CD4-positive, alpha-beta memory T cell (primary cell): ENCODE measurements around the gene PLA2G4B. TPM values are rescaled to one million over a fixed set of nuclear protein-coding genes. Genes with fewer than 3 reads are reported as not detected.

Source experiments
- CTCF ChIA-PET: fragments of 350-600 bp; sonication (Branson Sonifier 250); formaldehyde crosslinking; loops from one replicate; lab custom pipeline; 2021; ENCODE audit warnings: inconsistent platforms; ENCODE audit not compliant: partially characterized antibody; lab: Charles Lee
- POLR2A ChIA-PET: fragments of 350-600 bp; sonication (Branson Sonifier 250); formaldehyde crosslinking; loops from one replicate; lab custom pipeline; 2021; ENCODE audit not compliant: partially characterized antibody; lab: Charles Lee
- DNase-seq, 5 donors: peaks; one replicate each; pipeline versions ENCODE4 v3.0.0 to v3.0.0-alpha.2; 2020 to 2022; ENCODE audit warnings: mixed read lengths in 1 of 5
- H3K27ac ChIP-seq: one replicate; pipeline ENCODE4 v1.7.0; 2013; ENCODE audit warnings: low read depth, low read length
- H3K27me3 ChIP-seq: 2 replicates; pipeline ENCODE4 v1.7.0; 2013; ENCODE audit warnings: mild to moderate bottlenecking, low read length, moderate library complexity; ENCODE audit not compliant: insufficient read depth
- H3K36me3 ChIP-seq: 2 replicates; pipeline ENCODE4 v1.7.0; 2013; ENCODE audit warnings: mild to moderate bottlenecking, low read length, moderate library complexity; ENCODE audit not compliant: insufficient read depth
- H3K4me1 ChIP-seq: 2 replicates; pipeline ENCODE4 v1.7.0; 2013; ENCODE audit warnings: mild to moderate bottlenecking, low read length, moderate library complexity; ENCODE audit not compliant: insufficient read depth
- H3K4me3 ChIP-seq, 2 donors: one replicate each; pipeline ENCODE4 v1.7.0; 2013; ENCODE audit warnings: low read length in 2 of 2, mild to moderate bottlenecking in 1 of 2
- H3K9me3 ChIP-seq, 2 donors: one replicate each; pipeline ENCODE4 v1.7.0; 2013; ENCODE audit warnings: low read length in 2 of 2, control low read depth in 1 of 2; ENCODE audit not compliant: control insufficient read depth in 1 of 2
- H3K27ac Mint-ChIP-seq, 7 donors: one replicate each; pipeline ENCODE4 v1.8.0; 2020 to 2021; ENCODE audit warnings: mixed read lengths in 7 of 7, mild to moderate bottlenecking in 6 of 7, inconsistent platforms in 3 of 7, moderate library complexity in 3 of 7
- H3K27me3 Mint-ChIP-seq, 2 donors: one replicate each; pipeline ENCODE4 v1.8.0; 2020 to 2021; ENCODE audit warnings: mixed read lengths in 2 of 2
- H3K36me3 Mint-ChIP-seq, 2 donors: one replicate each; pipeline ENCODE4 v1.8.0; 2020 to 2021; ENCODE audit warnings: mixed read lengths in 2 of 2, inconsistent platforms in 1 of 2, mild to moderate bottlenecking in 1 of 2
- H3K4me1 Mint-ChIP-seq, 4 donors: one replicate each; pipeline ENCODE4 v1.8.0; 2020 to 2021; ENCODE audit warnings: mixed read lengths in 4 of 4, mild to moderate bottlenecking in 1 of 4
- H3K4me3 Mint-ChIP-seq, 8 donors: one replicate each; pipeline ENCODE4 v1.8.0; 2020 to 2021; ENCODE audit warnings: mixed read lengths in 8 of 8, mild to moderate bottlenecking in 7 of 8, moderate library complexity in 6 of 8, inconsistent platforms in 3 of 8
- H3K9me3 Mint-ChIP-seq, 8 donors: one replicate each; pipeline ENCODE4 v1.8.0; 2020 to 2021; ENCODE audit warnings: mixed read lengths in 8 of 8, mild to moderate bottlenecking in 5 of 8, inconsistent platforms in 3 of 8, moderate library complexity in 1 of 8
- intact Hi-C: fragments of 100-400 bp; cut with micrococcal nuclease; formaldehyde crosslinking; loops from one replicate; pipeline ENCODE4 v1.15.1; 2023
- polyA plus RNA-seq, 2 donors: library from polyadenylated mRNA; unstranded; fragments of 300-500 nt; fragmentation: Illumina TruSeq; gene quantifications; one replicate each; pipeline ENCODE4 v1.2.3, GENCODE V29; 2021
- total RNA-seq, 2 experiments: library from RNA; stranded (reverse); gene quantifications; one replicate each; pipeline ENCODE4 v1.2.3, GENCODE V29; 2021

PLA2G4B gene
- total and polyA plus RNA-seq, 4 experiments from 2014 or later: 1.5 to 64.9 (median 33.7) TPM

- Mint-ChIP-seq H3K36me3 (peaks cover 44 to 56% of the 10 kb centered on the region in 2 donors), H3K4me3 (no peak overlapping the region), H3K27me3 (no peaks in the 10 kb centered on the region), H3K4me1 (peaks cover 7 to 21% (median 13%) of the 10 kb centered on the region in 4 donors), H3K27ac (no peak overlapping the region), H3K9me3 (no peaks in the 10 kb centered on the region)
- CTCF ChIA-PET: interaction anchor here (1.0 to 10.2 kb wide), 3 partner anchors 11 to 117 kb away, joined by 3 to 327 read pairs (median 4); partner anchors contain the start of gene MAPKBP1
- H3K4me1 ChIP-seq: peaks cover 12% of the 10 kb centered on the region
- no peaks in the 10 kb centered on the region for H3K27me3 ChIP-seq
- no peak overlapping the region for H3K4me3 ChIP-seq
- intact Hi-C loops: no loop called here
- H3K36me3 ChIP-seq: peaks cover 28% of the 10 kb centered on the region
- H3K9me3 ChIP-seq: no peaks in the 10 kb centered on the region
- no peak for DNase-seq
- H3K27ac ChIP-seq: no peak overlapping the region
- POLR2A ChIA-PET: interaction anchor here (6.1 kb wide), 1 partner anchor 41 kb away, joined by 56 read pairs; the partner anchor contains the start of gene MAPKBP1
These were observed 24.1 kb upstream of the PLA2G4B start for GRCh38 chr15:41814534-41814933.

DNA sequence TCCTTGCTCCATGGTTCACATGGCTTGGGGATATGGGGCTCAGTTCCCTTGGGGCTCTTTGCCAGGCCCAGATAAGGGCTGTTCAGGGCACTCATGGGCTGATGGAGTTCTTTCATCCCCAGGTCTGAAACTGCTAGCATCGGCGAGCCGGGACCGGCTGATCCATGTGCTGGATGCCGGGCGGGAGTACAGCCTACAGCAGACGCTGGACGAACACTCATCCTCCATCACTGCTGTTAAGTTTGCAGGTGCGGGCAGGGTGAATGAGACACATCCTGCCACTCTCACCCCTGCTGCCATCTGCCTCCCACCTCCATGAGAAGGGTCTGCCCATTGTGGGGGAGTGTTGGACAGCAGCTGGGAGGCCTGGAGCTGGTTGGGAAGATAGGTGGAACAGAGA lies 21.9 kb upstream of the PLA2G4B start:
- H3K27me3 Mint-ChIP-seq: no peaks in the 10 kb centered on the region
- Histone ChIP-seq H3K27ac (no peak overlapping the region), H3K4me1 (peaks cover under 1% of the 10 kb centered on the region), H3K9me3 (no peaks in the 10 kb centered on the region), H3K4me3 (no peak overlapping the region), H3K36me3 (peaks cover 38% of the 10 kb centered on the region), H3K27me3 (no peaks in the 10 kb centered on the region)
- H3K27ac Mint-ChIP-seq: no peak overlapping the region
- H3K9me3 Mint-ChIP-seq: no peaks in the 10 kb centered on the region
- ChIA-PET CTCF (interaction anchor here (1.1 to 1.3 kb wide), 2 partner anchors 16 to 44 kb away, joined by 3 to 6 read pairs; no protein-coding TSS in a partner anchor), POLR2A (no interaction called here)
- H3K4me3 Mint-ChIP-seq: no peak overlapping the region
- DNase-seq: no peak
- peaks cover 44 to 70% of the 10 kb centered on the region in 2 donors for H3K36me3 Mint-ChIP-seq
- peaks cover 0 to 6% (median 2%) of the 10 kb centered on the region in 4 donors for H3K4me1 Mint-ChIP-seq
- intact Hi-C loops: no loop called here

DNA sequence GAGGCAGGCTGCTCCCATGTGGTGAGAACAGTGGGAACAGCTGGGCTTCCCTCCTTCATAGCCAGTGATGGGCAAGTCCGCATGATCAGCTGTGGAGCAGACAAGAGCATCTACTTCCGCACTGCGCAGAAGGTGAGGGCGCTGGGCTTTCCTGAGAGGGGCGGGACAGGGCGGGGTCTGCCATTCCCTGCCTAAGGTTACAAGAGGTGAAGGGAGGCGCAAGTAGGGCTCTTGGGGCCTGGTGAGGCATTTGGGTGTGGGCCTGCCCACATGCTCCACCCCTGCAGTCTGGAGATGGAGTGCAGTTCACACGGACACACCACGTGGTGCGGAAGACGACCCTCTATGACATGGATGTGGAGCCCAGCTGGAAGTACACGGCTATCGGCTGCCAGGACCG lies 21.3 kb upstream of the PLA2G4B start:
- Histone ChIP-seq H3K27ac (no peak overlapping the region), H3K27me3 (no peaks in the 10 kb centered on the region), H3K4me1 (no peaks in the 10 kb centered on the region), H3K36me3 (peaks cover 38% of the 10 kb centered on the region), H3K9me3 (no peaks in the 10 kb centered on the region), H3K4me3 (no peak overlapping the region)
- POLR2A ChIA-PET: no interaction called here
- CTCF ChIA-PET: interaction anchor here (1.1 to 1.3 kb wide), 3 partner anchors 15 to 44 kb away, joined by 3 to 6 read pairs (median 5); partner anchors contain the start of gene MAPKBP1
- Mint-ChIP-seq H3K4me1 (peaks cover 0 to 2% (median 0%) of the 10 kb centered on the region in 4 donors), H3K27me3 (no peaks in the 10 kb centered on the region), H3K27ac (peak overlapping the region in 1 of 7 donors; percentile 52), H3K4me3 (no peak overlapping the region), H3K36me3 (peaks cover 44 to 68% of the 10 kb centered on the region in 2 donors), H3K9me3 (no peaks in the 10 kb centered on the region)
- DNase-seq: no peak
- intact Hi-C loops: no loop called here

- H3K27ac ChIP-seq: no peak overlapping the region
- no peak overlapping the region for H3K27ac Mint-ChIP-seq
- ChIA-PET CTCF (interaction anchor here (1.1 to 1.3 kb wide), 3 partner anchors 15 to 45 kb away, joined by 3 to 6 read pairs (median 5); partner anchors contain the start of gene MAPKBP1), POLR2A (no interaction called here)
- H3K27me3 Mint-ChIP-seq: no peaks in the 10 kb centered on the region
- H3K9me3 Mint-ChIP-seq: no peaks in the 10 kb centered on the region
- no peaks in the 10 kb centered on the region for H3K9me3 ChIP-seq
- H3K4me1 Mint-ChIP-seq: no peaks in the 10 kb centered on the region
- H3K36me3 Mint-ChIP-seq: peaks cover 46 to 71% of the 10 kb centered on the region in 2 donors
- no peaks in the 10 kb centered on the region for H3K4me1 ChIP-seq
- H3K27me3 ChIP-seq: no peaks in the 10 kb centered on the region
- DNase-seq: no peak
- H3K36me3 ChIP-seq: peaks cover 36% of the 10 kb centered on the region
- H3K4me3 Mint-ChIP-seq: no peak overlapping the region
- no peak overlapping the region for H3K4me3 ChIP-seq
- intact Hi-C loops: no loop called here
These were observed 20.9 kb upstream of the PLA2G4B start for GRCh38 chr15:41817781-41818180.

GRCh38 chr15:41819455-41820050 lies 19.1 kb upstream of the PLA2G4B start:
- Histone ChIP-seq H3K4me1 (no peaks in the 10 kb centered on the region), H3K36me3 (peaks cover 38% of the 10 kb centered on the region), H3K4me3 (no peak overlapping the region), H3K27ac (no peak overlapping the region), H3K27me3 (no peaks in the 10 kb centered on the region), H3K9me3 (no peaks in the 10 kb centered on the region)
- no peaks in the 10 kb centered on the region for H3K9me3 Mint-ChIP-seq
- peak overlapping the region in 1 of 7 donors; percentile 51 for H3K27ac Mint-ChIP-seq
- POLR2A ChIA-PET: no interaction called here
- no peak overlapping the region for H3K4me3 Mint-ChIP-seq
- intact Hi-C loops: no loop called here
- CTCF ChIA-PET: interaction anchor here (1.0 to 2.8 kb wide), 2 partner anchors 8 to 85 kb away, joined by 4 to 8 read pairs; no protein-coding TSS in a partner anchor
- H3K36me3 Mint-ChIP-seq: peaks cover 42 to 73% of the 10 kb centered on the region in 2 donors
- no peak for DNase-seq
- H3K4me1 Mint-ChIP-seq: no peaks in the 10 kb centered on the region
- H3K27me3 Mint-ChIP-seq: no peaks in the 10 kb centered on the region

- H3K27me3 Mint-ChIP-seq: no peaks in the 10 kb centered on the region
- no peak for DNase-seq
- no peaks in the 10 kb centered on the region for H3K4me1 Mint-ChIP-seq
- Histone ChIP-seq H3K36me3 (peaks cover 35% of the 10 kb centered on the region), H3K4me1 (no peaks in the 10 kb centered on the region), H3K9me3 (no peaks in the 10 kb centered on the region), H3K27me3 (no peaks in the 10 kb centered on the region), H3K27ac (no peak overlapping the region), H3K4me3 (no peak overlapping the region)
- CTCF ChIA-PET: interaction anchor here (0.9 to 2.8 kb wide), 4 partner anchors 9 to 84 kb away, joined by 5 to 11 read pairs (median 6); partner anchors contain the start of gene MAPKBP1
- intact Hi-C loops: no loop called here
- POLR2A ChIA-PET: interaction anchor here (1.2 kb wide), 1 partner anchor 11 kb away, joined by 3 read pairs; no protein-coding TSS in a partner anchor
- no peak overlapping the region for H3K27ac Mint-ChIP-seq
- peaks cover 35 to 72% of the 10 kb centered on the region in 2 donors for H3K36me3 Mint-ChIP-seq
- H3K9me3 Mint-ChIP-seq: no peaks in the 10 kb centered on the region
- no peak overlapping the region for H3K4me3 Mint-ChIP-seq
These were observed 17.7 kb upstream of the PLA2G4B start for GRCh38 chr15:41820791-41821423.

- peaks cover 35% of the 10 kb centered on the region for H3K36me3 ChIP-seq
- POLR2A ChIA-PET: no interaction called here
These were observed 16.8 kb upstream of the PLA2G4B start for GRCh38 chr15:41821831-41822230.

More at GRCh38 chr15:41821831-41822230, 16.8 kb upstream of the PLA2G4B start:
- Mint-ChIP-seq H3K4me1 (peaks cover 0 to 5% (median 1%) of the 10 kb centered on the region in 4 donors), H3K9me3 (no peaks in the 10 kb centered on the region), H3K27me3 (no peaks in the 10 kb centered on the region), H3K4me3 (no peak overlapping the region), H3K36me3 (peaks cover 26 to 66% of the 10 kb centered on the region in 2 donors), H3K27ac (no peak overlapping the region)
- Histone ChIP-seq H3K4me1 (no peaks in the 10 kb centered on the region), H3K4me3 (no peak overlapping the region), H3K9me3 (no peaks in the 10 kb centered on the region), H3K27ac (no peak overlapping the region), H3K27me3 (no peaks in the 10 kb centered on the region)
- intact Hi-C loops: no loop called here
- CTCF ChIA-PET: interaction anchor here (1.3 to 2.8 kb wide), 3 partner anchors 10 to 83 kb away, joined by 5 to 11 read pairs (median 8); partner anchors contain the start of gene MAPKBP1
- DNase-seq: no peak
